ENCODE results near the gene SZT2.

GRCh38 chr1:43358746-43359693, 30.7 kb upstream of the SZT2 start, which contains the start of gene CDC20:
- no peak for TF ChIP-seq CTCF (IDR thresholded peaks at IDR 0.05; ENCODE audit: low read depth, low read length)
- peak; percentile 46 for TF ChIP-seq POLR2A (IDR thresholded peaks at IDR 0.05; ENCODE audit: extremely low read depth, insufficient read length)
- peak; percentile 81 for TF ChIP-seq MAX (IDR thresholded peaks at IDR 0.05; ENCODE audit: low read depth, low read length)
- peak; percentile 60; the same call in 1 of the 2 replicates for TF ChIP-seq MYC (IDR thresholded peaks at IDR 0.05; ENCODE audit: low read depth, low read length)

All from NB4 (cell line).